GM12878 (cell line): Measurements from ENCODE around the gene UBE2J2. TPM values are rescaled to one million over a fixed set of nuclear protein-coding genes. Genes with fewer than 3 reads are reported as not detected.

Experiments used
- ATAC-seq: fragments of 200-7000 bp; cut with Tn5 transposase; 3 replicates; pipeline ENCODE4 v1.9.1; 2020; ENCODE audit warnings: mild to moderate bottlenecking, moderate library complexity
- BruUV-seq: library from RNA; stranded (reverse); fragments of 400-500 nt; replicated peaks from 2 replicates; lab custom pipeline; 2021; lab: Mats Ljungman, UMichigan
- CTCF ChIA-PET: fragments of 300-600 bp; sonication (Branson Sonifier 250); formaldehyde crosslinking; extraction: SDS; loops from one replicate; lab custom pipeline; 2021; ENCODE audit warnings: inconsistent platforms; lab: Yijun Ruan, JAX
- POLR2A ChIA-PET: fragments of 350-600 bp; formaldehyde crosslinking; extraction: SDS; loops from one replicate; lab custom pipeline; 2021; ENCODE audit warnings: inconsistent platforms; lab: Charles Lee
- RAD21 ChIA-PET: fragments of 300-600 bp; sonication (Branson Sonifier 250); formaldehyde crosslinking; loops from one replicate; lab custom pipeline; 2023; ENCODE audit warnings: antibody characterized with exemption; ENCODE audit not compliant: unreplicated experiment; lab: Charles Lee
- SMC1A ChIA-PET: fragments of 300-600 bp; sonication (Branson Sonifier 250); formaldehyde crosslinking; loops from one replicate; lab custom pipeline; 2023; ENCODE audit not compliant: unreplicated experiment, uncharacterized antibody; lab: Charles Lee
- DNase-seq: peaks from one replicate; pipeline ENCODE4 v3.0.0-alpha.2; 2011; ENCODE audit warnings: low read depth, low spot score
- FAIRE-seq: peaks from 3 replicates; lab custom pipeline; 2011; peaks lifted over from hg19 to GRCh38; lab: Jason Lieb, UNC
- H2AFZ ChIP-seq: 2 replicates; pipeline ENCODE4 v1.6.0; 2011; ENCODE audit warnings: low read depth, low read length, control low read depth; ENCODE audit not compliant: control insufficient read depth
- H3K27ac ChIP-seq: 2 replicates; pipeline ENCODE4 v1.5.1; 2011; ENCODE audit warnings: control low read depth; ENCODE audit not compliant: control insufficient read depth, insufficient read depth
- H3K27me3 ChIP-seq, 2 experiments: replicated peaks in 1 of 2; 2 replicates each; pipeline versions ENCODE4 v1.6.0 to v1.6.1; 2011; ENCODE audit warnings: low read length in 1 of 2; ENCODE audit not compliant: control insufficient read depth in 2 of 2, insufficient read depth in 2 of 2
- H3K36me3 ChIP-seq, 2 experiments: 2 replicates each; pipeline ENCODE4 v1.5.1; 2011; ENCODE audit warnings: low read length in 1 of 2; ENCODE audit not compliant: control insufficient read depth in 2 of 2, insufficient read depth in 2 of 2
- H3K4me1 ChIP-seq: 2 replicates; pipeline ENCODE4 v1.6.1; 2011; ENCODE audit warnings: mild to moderate bottlenecking, low read length, moderate library complexity, mixed read lengths; ENCODE audit not compliant: control insufficient read depth, insufficient read depth
- H3K4me2 ChIP-seq: 2 replicates; pipeline ENCODE4 v1.6.0; 2011; ENCODE audit warnings: control low read depth; ENCODE audit not compliant: control insufficient read depth, insufficient read depth
- H3K4me3 ChIP-seq: fragments of 200-600 bp; sonication (generic); 2 replicates; pipeline ENCODE4 v1.5.1; 2016
- H3K79me2 ChIP-seq: 2 replicates; pipeline ENCODE4 v1.6.0; 2011; ENCODE audit warnings: low read length; ENCODE audit not compliant: control insufficient read depth, insufficient read depth
- H3K9ac ChIP-seq: 2 replicates; pipeline ENCODE4 v1.8.0; 2011; ENCODE audit warnings: low read length, control low read depth, mixed read lengths; ENCODE audit not compliant: control insufficient read depth, insufficient read depth
- H3K9me3 ChIP-seq: replicated peaks from 3 replicates; pipeline ENCODE4 v1.5.1; 2011; ENCODE audit warnings: mild to moderate bottlenecking, low read length; ENCODE audit not compliant: control insufficient read depth, insufficient read depth
- H4K20me1 ChIP-seq: 2 replicates; pipeline ENCODE4 v1.6.0; 2011; ENCODE audit not compliant: control insufficient read depth, insufficient read depth
- CHD1 ChIP-seq: IDR thresholded peaks from 2 replicates; pipeline ENCODE4 v1.6.1; 2012; ENCODE audit warnings: low read depth, low read length, improper control_type of control experiment
- FOXK2 ChIP-seq: fragments of 450-650 bp; IDR thresholded peaks from 2 replicates; pipeline ENCODE4 v1.6.1; 2017; ENCODE audit warnings: mild to moderate bottlenecking, moderate library complexity
- HCFC1 ChIP-seq: fragments of 150-350 bp; IDR thresholded peaks from 2 replicates; pipeline ENCODE4 v1.6.1; 2014; ENCODE audit warnings: low read length
- IKZF2 ChIP-seq, 2 experiments: fragments of 450-650 bp; IDR thresholded peaks; 2 replicates each; pipeline ENCODE4 v1.6.1; 2017; ENCODE audit warnings: mild to moderate bottlenecking in 2 of 2, moderate library complexity in 2 of 2
- KAT2A ChIP-seq: conservative IDR thresholded peaks from 2 replicates; pipeline ENCODE4 v1.6.1; 2011; ENCODE audit warnings: low read depth, low read length; ENCODE audit not compliant: control insufficient read depth
- MTA3 ChIP-seq: IDR thresholded peaks from 2 replicates; pipeline ENCODE4 v1.6.1; 2012; ENCODE audit warnings: low read length, inconsistent platforms, borderline replicate concordance
- MYC ChIP-seq: IDR thresholded peaks from 2 replicates; pipeline ENCODE4 v1.6.1; 2011; ENCODE audit warnings: mild to moderate bottlenecking, low read length, moderate library complexity, inconsistent platforms; ENCODE audit not compliant: insufficient read depth, insufficient replicate concordance, insufficient read length, severe bottlenecking
- REST ChIP-seq: IDR thresholded peaks from 2 replicates; pipeline ENCODE4 v1.6.1; 2012; ENCODE audit warnings: mild to moderate bottlenecking, low read depth, low read length
- TAF1 ChIP-seq: IDR thresholded peaks from 2 replicates; pipeline ENCODE4 v1.6.1; 2011; ENCODE audit warnings: mild to moderate bottlenecking, low read depth, low read length, borderline replicate concordance
- TBL1XR1 ChIP-seq: IDR thresholded peaks from 2 replicates; pipeline ENCODE4 v1.6.1; 2012; ENCODE audit warnings: low read depth, low read length, improper control_type of control experiment
- YY1 ChIP-seq: IDR thresholded peaks from 2 replicates; pipeline ENCODE4 v1.6.1; 2011; ENCODE audit warnings: low read depth, mild to moderate bottlenecking, low read length
- WGBS: methylation state at CpG from one replicate; pipeline ENCODE4 v1.1.6; 2016; ENCODE audit warnings: low lambda C conversion rate; ENCODE audit not compliant: insufficient replicate concordance, insufficient coverage; ENCODE audit errors: missing lambda C conversion rate; 5-methylcytosine and 5-hydroxymethylcytosine counted together
- in situ Hi-C: fragments of 300-500 bp; cut with MboI; formaldehyde crosslinking; loops from 9 replicates; pipeline ENCODE4 v1.14.3; 2018; ENCODE audit warnings: mixed read lengths
- intact Hi-C: fragments of 100-400 bp; cut with micrococcal nuclease; formaldehyde crosslinking; loops from one replicate; pipeline ENCODE4 v1.14.2; 2022; ENCODE audit not compliant: unreplicated experiment
- polyA plus RNA-seq, 11 experiments: library from polyadenylated mRNA; depleted of rRNA in 4 of 11; unstranded in 6 of 11; stranded (reverse) in 5 of 11; fragments of >200 nt; fragmentation: Nextera tagmentation in 4 of 11; fragmentation: Illumina TruSeq in 1 of 11; extraction: Ambion mirVana in 4 of 11; extraction: Trizol in 1 of 11; gene quantifications; 1 replicate in 1 of 11; 2 replicates in 10 of 11; pipeline versions ENCODE4 v1.2.1 to v1.2.3, GENCODE V29; 2011 to 2016; ENCODE audit warnings: inconsistent platforms in 2 of 11, missing spikeins in 2 of 11, low read depth in 1 of 11
- total RNA-seq, 4 experiments: library from RNA; depleted of rRNA in 3 of 4; stranded (reverse); fragments of >200 nt in 3 of 4; fragmentation: Illumina TruSeq in 1 of 4; extraction: Trizol in 1 of 4; gene quantifications; 2 replicates each; pipeline versions ENCODE4 v1.2.1 to v1.2.3, GENCODE V29; 2013 to 2021

UBE2J2 gene
- total and polyA plus RNA-seq, 10 of the 15 experiments (the other 5 are each of a cell fraction or from before 2014, with no cell fraction given) = 0.72 to 70.5 (median 49.2) TPM

- Histone ChIP-seq H4K20me1 (no peaks in the 10 kb centered on the region), H3K27ac (no peak overlapping the region), H3K36me3 (peaks cover 4 to 39% of the 10 kb centered on the region in 2 experiments; a peak in 3 of 4 replicates), H3K27me3 (no peaks in the 10 kb centered on the region), H3K4me3 (no peak overlapping the region), H3K79me2 (peaks cover 43% of the 10 kb centered on the region), H2AFZ (no peak overlapping the region), H3K4me2 (no peak overlapping the region), H3K9ac (no peak overlapping the region), H3K9me3 (no peaks in the 10 kb centered on the region), H3K4me1 (peaks cover 4% of the 10 kb centered on the region)
- DNase-seq (no peak), FAIRE-seq (no peak), ATAC-seq (no peak)
- ChIA-PET POLR2A (no interaction called here), SMC1A (no interaction called here), RAD21 (no interaction called here), CTCF (interaction anchor here (1.2 kb wide), 1 partner anchor 105 kb away, joined by 5 read pairs; no protein-coding TSS in a partner anchor)
- no TSS peak for BruUV-seq
- intact Hi-C loops = no loop called here
- WGBS = 96% methylated on average over 12 of the region's 25 CpGs
- TF ChIP-seq FOXK2 = no peak
- TF ChIP-seq MYC = no peak
- TF ChIP-seq YY1 = no peak
- TF ChIP-seq TBL1XR1 = no peak
- no peak for TF ChIP-seq KAT2A
- no peak for TF ChIP-seq REST
- TF ChIP-seq TAF1 = no peak
- no peak for TF ChIP-seq MTA3
- TF ChIP-seq CHD1 = no peak
- no peak for TF ChIP-seq IKZF2 (IDR thresholded peaks at IDR 0.05)
- TF ChIP-seq HCFC1 = no peak
- in situ Hi-C loops = no loop called here
Measured at GRCh38 chr1:1227386-1227785, 46.3 kb downstream of the UBE2J2 start.
